Mammary epithelial cell (primary cell): Measurements from ENCODE around the gene SPDL1.

Experiments used
- CTCF ChIP-seq, 2 donors: IDR thresholded peaks in 1 of 2; conservative IDR thresholded peaks in 1 of 2; 2 replicates each; pipeline ENCODE4 v1.5.1; 2011 to 2012; ENCODE audit warnings: inconsistent platforms in 2 of 2, low read length in 2 of 2, mild to moderate bottlenecking in 2 of 2, control low read depth in 1 of 2, low read depth in 1 of 2; ENCODE audit not compliant: insufficient read depth in 1 of 2; ENCODE audit errors: extremely low read depth in 1 of 2
- EZH2 ChIP-seq: IDR thresholded peaks from 2 replicates; pipeline ENCODE4 v1.6.1; 2012; ENCODE audit warnings: low read length, inconsistent platforms, borderline replicate concordance

- no peak for TF ChIP-seq CTCF (conservative IDR thresholded peaks at IDR 0.05 in 1 of 2, IDR thresholded peaks at IDR 0.05 in 1 of 2; ENCODE audit: extremely low read depth in 1 of 2, insufficient read depth in 1 of 2, low read depth in 1 of 2, low read length in 2 of 2)
- TF ChIP-seq EZH2, result no peak
These were observed 26.1 kb downstream of the SPDL1 start for GRCh38 chr5:169609716-169610115.
